ENCODE measurements around the gene PXN.

- TF ChIP-seq POLR2A (IDR thresholded peaks at IDR 0.05) (no peak), CTCF (IDR thresholded peaks at IDR 0.05) (no peak), POLR2AphosphoS5 (IDR thresholded peaks at IDR 0.05) (no peak)
Observed at GRCh38 chr12:120241561-120242274, 23.8 kb downstream of the PXN start.

Data from suprapubic skin (tissue), 4 donors.